ENCODE results near the gene MTHFD2.
"Not testable (repeated sequence)": the region's sequence is repeated elsewhere in the genome, so short reads cannot be mapped to it uniquely, and the experiment has no call there.

MTHFD2 gene

GRCh38 chr2:74206180-74206688, 7.8 kb downstream of the MTHFD2 start:
- Mint-ChIP-seq H3K4me3 (peak overlapping the region; percentile 63), H3K9me3 (no peaks in the 10 kb centered on the region), H3K27ac (peak overlapping the region; percentile 94), H3K4me1 (ENCODE audit: low read depth) (peaks cover 56% of the 10 kb centered on the region), H3K27me3 (no peaks in the 10 kb centered on the region), H3K36me3 (ENCODE audit: low read depth) (peaks cover 88% of the 10 kb centered on the region)

- Mint-ChIP-seq H3K4me1 (ENCODE audit: low read depth) (peaks cover 3% of the 10 kb centered on the region), H3K27ac (no peak overlapping the region), H3K36me3 (ENCODE audit: low read depth) (peaks cover 84% of the 10 kb centered on the region), H3K27me3 (no peaks in the 10 kb centered on the region), H3K4me3 (no peak overlapping the region), H3K9me3 (no peaks in the 10 kb centered on the region)
Measured at GRCh38 chr2:74212702-74213410, 14.4 kb downstream of the MTHFD2 start.

DNA sequence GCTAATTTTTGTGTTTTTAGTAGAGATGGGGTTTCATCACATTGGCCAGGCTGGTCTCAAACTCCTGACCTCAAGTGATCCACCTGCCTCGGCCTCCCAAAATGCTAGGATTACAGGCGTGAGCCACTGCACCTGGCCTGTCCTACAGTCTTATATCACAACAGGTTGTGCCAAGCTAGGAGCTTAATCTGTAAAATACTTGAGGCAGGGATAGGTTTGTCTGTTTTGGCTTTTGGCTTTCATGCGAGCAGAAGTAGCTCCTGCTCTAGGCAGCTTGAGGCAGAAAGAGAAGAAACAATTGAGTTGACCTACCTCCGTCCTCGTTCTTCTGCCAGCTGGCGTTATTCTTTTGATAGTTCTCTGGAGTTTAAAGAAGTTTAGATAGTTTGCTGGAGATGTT, 17.4 kb downstream of the MTHFD2 start:
- H3K9me3 Mint-ChIP-seq; H3K4me1 Mint-ChIP-seq (ENCODE audit: low read depth); H3K27ac Mint-ChIP-seq; H3K27me3 Mint-ChIP-seq; H3K4me3 Mint-ChIP-seq: not testable (repeated sequence)
- H3K36me3 Mint-ChIP-seq (ENCODE audit: low read depth): peaks cover 80% of the 10 kb centered on the region

DNA sequence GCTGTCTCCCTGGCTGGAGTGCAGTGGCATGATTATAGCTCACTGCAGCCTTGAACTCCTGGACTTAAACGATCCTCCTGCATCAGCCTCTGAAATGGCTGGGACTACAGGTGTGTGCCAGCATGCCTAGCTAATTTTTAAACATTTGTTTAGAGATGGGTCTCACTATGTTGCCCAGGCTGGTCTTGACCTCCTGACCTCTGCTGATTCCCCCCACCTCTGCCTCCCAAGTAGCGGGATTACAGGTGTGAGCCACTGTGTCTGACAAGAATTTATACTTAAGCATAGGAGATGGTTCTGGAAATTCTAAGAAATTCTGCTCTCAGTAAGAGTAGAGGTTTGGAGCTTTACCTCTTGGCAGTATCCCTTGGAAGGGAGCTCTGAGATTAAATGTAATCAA, 18.2 kb downstream of the MTHFD2 start:
- Mint-ChIP-seq H3K9me3 (no peaks in the 10 kb centered on the region), H3K36me3 (ENCODE audit: low read depth) (peaks cover 79% of the 10 kb centered on the region), H3K4me3 (no peak overlapping the region), H3K4me1 (ENCODE audit: low read depth) (peaks cover 3% of the 10 kb centered on the region), H3K27ac (peak overlapping the region; percentile 40), H3K27me3 (no peaks in the 10 kb centered on the region)

- Mint-ChIP-seq H3K9me3 (no peaks in the 10 kb centered on the region), H3K4me3 (no peak overlapping the region), H3K4me1 (ENCODE audit: low read depth) (no peaks in the 10 kb centered on the region), H3K27me3 (no peaks in the 10 kb centered on the region), H3K36me3 (ENCODE audit: low read depth) (peaks cover 60% of the 10 kb centered on the region), H3K27ac (no peak overlapping the region)
Measured at GRCh38 chr2:74219846-74220486, 21.6 kb downstream of the MTHFD2 start.

GRCh38 chr2:74221091-74221490, 22.7 kb downstream of the MTHFD2 start:
- Mint-ChIP-seq H3K27me3 (no peaks in the 10 kb centered on the region), H3K4me1 (ENCODE audit: low read depth) (no peaks in the 10 kb centered on the region), H3K9me3 (no peaks in the 10 kb centered on the region), H3K4me3 (no peak overlapping the region), H3K27ac (no peak overlapping the region), H3K36me3 (ENCODE audit: low read depth) (peaks cover 52% of the 10 kb centered on the region)

DNA sequence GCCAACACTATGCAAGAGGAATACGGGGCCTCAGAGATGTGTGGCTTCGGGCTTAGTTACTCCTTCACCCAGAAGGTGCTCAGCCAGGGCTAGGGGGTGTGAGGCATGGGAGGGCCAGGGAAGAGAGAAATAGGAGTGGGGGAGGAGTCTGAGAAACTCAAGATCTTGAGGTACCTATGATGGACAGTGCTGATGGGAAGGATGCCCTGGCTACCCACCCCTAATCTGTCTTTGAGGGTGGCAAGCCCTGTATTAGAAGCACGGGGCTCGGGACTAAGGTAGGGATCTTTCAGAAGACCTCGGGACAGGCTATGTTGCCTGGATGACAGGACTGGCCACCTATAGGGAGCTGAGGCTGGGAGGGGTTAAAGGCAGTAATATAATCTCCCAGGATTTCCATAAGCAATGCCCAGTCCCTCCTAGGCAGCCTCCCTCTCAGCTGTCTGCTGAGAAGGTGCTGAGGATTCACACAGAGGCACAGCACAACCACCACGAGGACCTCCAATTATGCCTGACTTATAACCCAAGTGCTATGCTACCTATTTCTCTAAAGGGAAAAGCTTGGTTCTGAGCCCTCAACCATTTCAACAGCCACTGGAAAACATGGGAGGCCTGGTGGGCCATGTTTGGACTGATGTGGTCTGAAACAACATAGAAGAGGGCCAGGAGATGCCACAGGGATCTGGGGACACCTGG, 23.3 kb downstream of the MTHFD2 start:
- Mint-ChIP-seq H3K4me1 (ENCODE audit: low read depth) (no peaks in the 10 kb centered on the region), H3K27me3 (no peaks in the 10 kb centered on the region), H3K27ac (no peak overlapping the region), H3K36me3 (ENCODE audit: low read depth) (peaks cover 46% of the 10 kb centered on the region), H3K9me3 (no peaks in the 10 kb centered on the region), H3K4me3 (no peak overlapping the region)

GRCh38 chr2:74222300-74222650, 23.9 kb downstream of the MTHFD2 start:
- Mint-ChIP-seq H3K36me3 (ENCODE audit: low read depth) (peaks cover 41% of the 10 kb centered on the region), H3K27me3 (no peaks in the 10 kb centered on the region), H3K27ac (no peak overlapping the region), H3K4me3 (no peak overlapping the region), H3K4me1 (ENCODE audit: low read depth) (no peaks in the 10 kb centered on the region), H3K9me3 (no peaks in the 10 kb centered on the region)

GRCh38 chr2:74223941-74224770, 25.7 kb downstream of the MTHFD2 start:
- Mint-ChIP-seq H3K9me3 (no peaks in the 10 kb centered on the region), H3K27ac (peak overlapping the region; percentile 56), H3K4me3 (no peak overlapping the region), H3K4me1 (ENCODE audit: low read depth) (no peaks in the 10 kb centered on the region), H3K36me3 (ENCODE audit: low read depth) (peaks cover 26% of the 10 kb centered on the region), H3K27me3 (no peaks in the 10 kb centered on the region)

GRCh38 chr2:74225698-74226459, 27.5 kb downstream of the MTHFD2 start:
- Mint-ChIP-seq H3K9me3 (no peaks in the 10 kb centered on the region), H3K27me3 (no peaks in the 10 kb centered on the region), H3K36me3 (ENCODE audit: low read depth) (peaks cover 13% of the 10 kb centered on the region), H3K4me1 (ENCODE audit: low read depth) (no peaks in the 10 kb centered on the region), H3K4me3 (no peak overlapping the region), H3K27ac (no peak overlapping the region)

GRCh38 chr2:74226648-74227213, 28.3 kb downstream of the MTHFD2 start:
- no peaks in the 10 kb centered on the region for H3K4me1 Mint-ChIP-seq (ENCODE audit: low read depth)
- H3K9me3 Mint-ChIP-seq: no peaks in the 10 kb centered on the region
- peaks cover 7% of the 10 kb centered on the region for H3K36me3 Mint-ChIP-seq (ENCODE audit: low read depth)
- H3K27ac Mint-ChIP-seq: no peak overlapping the region
- no peaks in the 10 kb centered on the region for H3K27me3 Mint-ChIP-seq
- H3K4me3 Mint-ChIP-seq: no peak overlapping the region

DNA sequence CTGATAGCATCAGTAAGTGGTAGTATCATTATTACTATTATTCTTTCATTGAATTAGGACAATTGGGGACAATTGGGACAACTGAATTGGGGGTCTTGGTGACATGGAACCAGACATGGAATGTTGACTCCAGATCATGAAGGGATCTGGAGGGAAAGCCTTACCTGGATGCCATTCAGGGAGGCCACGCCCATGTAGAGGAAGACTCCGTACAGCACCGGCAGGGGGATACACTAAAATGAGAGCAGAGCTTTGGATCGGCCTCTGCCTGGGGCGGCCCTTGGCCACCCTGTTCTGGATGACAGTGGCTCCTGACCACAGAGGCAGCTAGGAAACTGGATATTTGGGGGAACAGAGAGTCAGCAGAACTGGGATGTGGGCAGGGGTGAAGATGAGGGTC, 29.2 kb downstream of the MTHFD2 start:
- H3K9me3 Mint-ChIP-seq: no peaks in the 10 kb centered on the region
- H3K27ac Mint-ChIP-seq: no peak overlapping the region
- no peaks in the 10 kb centered on the region for H3K27me3 Mint-ChIP-seq

GRCh38 chr2:74228772-74229171, 30.4 kb downstream of the MTHFD2 start:
- H3K4me3 Mint-ChIP-seq: no peak overlapping the region
- no peaks in the 10 kb centered on the region for H3K27me3 Mint-ChIP-seq
- no peaks in the 10 kb centered on the region for H3K36me3 Mint-ChIP-seq (ENCODE audit: low read depth)
- no peaks in the 10 kb centered on the region for H3K4me1 Mint-ChIP-seq (ENCODE audit: low read depth)
- H3K27ac Mint-ChIP-seq: no peak overlapping the region
- H3K9me3 Mint-ChIP-seq: no peaks in the 10 kb centered on the region

More for the DNA sequence above, 29.2 kb downstream of the MTHFD2 start:
- Mint-ChIP-seq H3K36me3 (ENCODE audit: low read depth) (no peaks in the 10 kb centered on the region), H3K4me3 (no peak overlapping the region), H3K4me1 (ENCODE audit: low read depth) (no peaks in the 10 kb centered on the region)

DNA sequence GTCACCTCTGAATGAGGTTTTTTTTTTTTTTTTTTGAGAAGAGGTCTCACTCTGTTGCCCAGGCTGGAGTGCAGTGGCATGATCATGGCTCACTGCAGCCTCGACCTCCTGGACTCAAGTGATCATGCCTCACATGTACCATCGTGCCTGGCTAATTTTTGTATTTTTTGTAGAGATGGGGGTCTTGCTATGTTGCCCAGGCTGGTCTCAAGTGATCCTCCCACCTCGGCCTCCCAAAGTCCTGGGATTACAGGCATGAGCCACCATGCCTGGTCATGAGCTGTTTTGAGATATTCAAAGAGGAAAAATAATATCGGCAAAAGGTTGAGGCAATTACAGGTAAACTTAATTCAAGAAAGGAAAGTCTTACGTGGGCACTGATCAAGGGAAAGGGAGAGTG, 31.4 kb downstream of the MTHFD2 start:
- H3K9me3 Mint-ChIP-seq; H3K4me3 Mint-ChIP-seq; H3K27ac Mint-ChIP-seq; H3K4me1 Mint-ChIP-seq (ENCODE audit: low read depth); H3K36me3 Mint-ChIP-seq (ENCODE audit: low read depth); H3K27me3 Mint-ChIP-seq: not testable (repeated sequence)
